GM23338 (cell line): ENCODE data around the gene CSTPP1.

Source experiments
- CTCF ChIP-seq, 2 experiments: fragments of 200-600 bp in 1 of 2; sonication (generic) in 1 of 2; conservative IDR thresholded peaks; 2 replicates each; pipeline versions ENCODE4 v1.5.1 to v1.6.1; 2016 to 2017; ENCODE audit warnings: antibody characterized with exemption in 2 of 2, low read depth in 2 of 2, mild to moderate bottlenecking in 2 of 2, moderate library complexity in 1 of 2
- EZH2 ChIP-seq: fragments of 200-600 bp; sonication (generic); IDR thresholded peaks from one replicate; pipeline ENCODE4 v1.8.0; 2017; ENCODE audit warnings: antibody characterized with exemption, mild to moderate bottlenecking, low read depth; ENCODE audit not compliant: unreplicated experiment
- POLR2AphosphoS5 ChIP-seq: IDR thresholded peaks from 2 replicates; pipeline ENCODE4 v1.6.1; 2016; ENCODE audit warnings: antibody characterized with exemption, low read depth
- REST ChIP-seq: IDR thresholded peaks from one replicate; pipeline ENCODE4 v1.6.1; 2018; ENCODE audit warnings: antibody characterized with exemption; ENCODE audit not compliant: unreplicated experiment
- STAT1 ChIP-seq: IDR thresholded peaks from one replicate; pipeline ENCODE4 v1.6.1; 2016; ENCODE audit warnings: antibody characterized with exemption; ENCODE audit not compliant: unreplicated experiment
- TF ChIP-seq, protein P1 (sequence below): IDR thresholded peaks from 2 replicates; pipeline ENCODE4 v1.6.1; 2016; ENCODE audit warnings: antibody characterized with exemption

- TF ChIP-seq EZH2: no peak
- no peak for TF ChIP-seq CTCF (conservative IDR thresholded peaks at IDR 0.05; ENCODE audit: low read depth in 2 of 2)
- no peak for TF ChIP-seq REST
- TF ChIP-seq, protein P1, sequence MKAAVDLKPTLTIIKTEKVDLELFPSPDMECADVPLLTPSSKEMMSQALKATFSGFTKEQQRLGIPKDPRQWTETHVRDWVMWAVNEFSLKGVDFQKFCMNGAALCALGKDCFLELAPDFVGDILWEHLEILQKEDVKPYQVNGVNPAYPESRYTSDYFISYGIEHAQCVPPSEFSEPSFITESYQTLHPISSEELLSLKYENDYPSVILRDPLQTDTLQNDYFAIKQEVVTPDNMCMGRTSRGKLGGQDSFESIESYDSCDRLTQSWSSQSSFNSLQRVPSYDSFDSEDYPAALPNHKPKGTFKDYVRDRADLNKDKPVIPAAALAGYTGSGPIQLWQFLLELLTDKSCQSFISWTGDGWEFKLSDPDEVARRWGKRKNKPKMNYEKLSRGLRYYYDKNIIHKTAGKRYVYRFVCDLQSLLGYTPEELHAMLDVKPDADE: no peak
- no peak for TF ChIP-seq STAT1
- TF ChIP-seq POLR2AphosphoS5: no peak
Observed at GRCh38 chr11:47087801-47088200, 151.2 kb downstream of the CSTPP1 start.
